Measurements from ENCODE around the gene HOXC10. TPM values are rescaled to one million over a fixed set of nuclear protein-coding genes. Genes with fewer than 3 reads are reported as not detected.

Gene HOXC10
- total RNA-seq: 2.2 TPM in 1 of 2 replicates, not detected in the other

GRCh38 chr12:53984901-53985691 lies at the start of gene HOXC10:
Gene HOXC10, plus strand, starts transcription at chr12:53985146. Its CDS starts 114 bp downstream, at chr12:53985260.

GRCh38 chr12:53938326-53939140 lies 46.4 kb upstream of the HOXC10 start, which contains the start of gene HOXC13:
Gene HOXC13, plus strand, starts transcription at chr12:53938831. Its CDS starts 76 bp downstream, at chr12:53938907.

GRCh38 chr12:53954694-53955035 lies 30.3 kb upstream of the HOXC10 start, which contains the start of gene HOXC12:
Gene HOXC12, plus strand, starts transcription at chr12:53954903. Its CDS starts 27 bp downstream, at chr12:53954930.

GRCh38 chr12:53972722-53973235 lies 12.2 kb upstream of the HOXC10 start, which contains the start of gene HOXC11:
Gene HOXC11, plus strand, starts transcription at chr12:53973126. Its CDS starts 116 bp downstream, at chr12:53973242.

GRCh38 chr12:53974084-53975063 lies 10.6 kb upstream of the HOXC10 start, which contains the start of gene HOTAIR:
Gene HOTAIR, minus strand, starts transcription at chr12:53974954.

GRCh38 chr12:54000116-54001114 lies 15.5 kb downstream of the HOXC10 start, which contains the start of gene HOXC9:
Gene HOXC9, plus strand, starts transcription at chr12:54000161. Its CDS starts 28 bp downstream, at chr12:54000189.

GRCh38 chr12:54028314-54029201 lies 43.6 kb downstream of the HOXC10 start, which contains the start of gene HOXC6:
Gene HOXC6, plus strand, starts transcription at chr12:54028440. Its CDS starts 82 bp downstream, at chr12:54028522.

GRCh38 chr12:54032627-54033100 lies 47.7 kb downstream of the HOXC10 start, which contains the start of gene HOXC5:
Gene HOXC5, plus strand, starts transcription at chr12:54033050. Its CDS starts 73 bp downstream, at chr12:54033123.

Other genes starting within 250 kb of the HOXC10 start
- not detected in 2 replicates for gene CISTR, start 233.2 kb upstream of the HOXC10 start, total RNA-seq
- not detected in 2 replicates for gene HOXC13, start 46.3 kb upstream of the HOXC10 start, total RNA-seq
- gene HOXC12, start 30.2 kb upstream of the HOXC10 start, total RNA-seq: not detected in 2 replicates
- 0.24 TPM in 1 of 2 replicates, not detected in the other for gene HOXC11, start 12.0 kb upstream of the HOXC10 start, total RNA-seq
- under 0.01 TPM in 2 replicates for gene HOTAIR, start 10.2 kb upstream of the HOXC10 start, total RNA-seq
- gene HOXC9, start 15.0 kb downstream of the HOXC10 start, total RNA-seq: 0.72 TPM in 1 of 2 replicates, not detected in the other
- not detected in 2 replicates for gene HOXC8, start 23.8 kb downstream of the HOXC10 start, total RNA-seq
- 0.48 TPM in 1 of 2 replicates, not detected in the other for gene HOXC6, start 43.3 kb downstream of the HOXC10 start, total RNA-seq
- not detected in 2 replicates for gene HOXC5, start 47.9 kb downstream of the HOXC10 start, total RNA-seq
- gene HOXC4, start 68.7 kb downstream of the HOXC10 start, total RNA-seq: under 0.01 TPM in 1 of 2 replicates, not detected in the other
- gene SMUG1, start 203.8 kb downstream of the HOXC10 start, total RNA-seq: 29.0 and 37.1 TPM in 2 replicates

Measured in tracheal epithelial cell (primary cell).